ENCODE results near the gene FASTKD1. TPM values are rescaled to one million over a fixed set of nuclear protein-coding genes. Genes with fewer than 3 reads are reported as not detected.

Gene FASTKD1
- total RNA-seq, 1 experiment from 2014 or later, result 21.1 TPM

DNA sequence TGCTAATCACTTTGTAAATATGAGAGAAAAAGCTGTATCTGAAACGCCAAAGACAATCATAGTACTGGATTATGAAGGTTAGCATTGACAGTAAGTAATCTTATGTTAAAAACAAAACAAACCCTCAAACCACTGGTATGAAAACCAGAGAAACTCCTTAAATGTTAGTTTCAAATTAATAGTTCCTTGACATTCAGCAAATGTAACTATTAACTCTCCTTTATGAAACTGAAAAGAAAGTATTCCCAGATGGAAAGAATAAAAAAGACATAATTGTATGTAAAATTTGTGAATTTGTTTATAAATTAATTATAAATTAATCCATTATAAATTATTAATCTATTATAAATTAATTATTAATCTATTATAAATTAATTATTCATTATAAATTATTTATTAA, 12.3 kb downstream of the FASTKD1 start:
- H3K79me2 ChIP-seq (ENCODE audit: low read length), result no peaks in the 10 kb centered on the region
- ATAC-seq (no peak), DNase-seq (no peak)
- no peak overlapping the region for H3K4me3 ChIP-seq (ENCODE audit: low read length)
- no peak overlapping the region for H2AFZ ChIP-seq (ENCODE audit: low read length)
- peaks cover 3% of the 10 kb centered on the region; the same call in 1 of the 2 replicates for H3K36me3 ChIP-seq (ENCODE audit: low read depth, low read length)
- H3K27me3 ChIP-seq (ENCODE audit: low read length), result no peaks in the 10 kb centered on the region
- no peaks in the 10 kb centered on the region for H3K9me2 ChIP-seq (replicated peaks; ENCODE audit: low read length)
- no peaks in the 10 kb centered on the region for H3K4me1 ChIP-seq (ENCODE audit: insufficient read depth, low read length)
- no peak for TF ChIP-seq EZH2 (IDR thresholded peaks at IDR 0.05; ENCODE audit: low read length, unreplicated experiment)
- TF ChIP-seq, protein P1, sequence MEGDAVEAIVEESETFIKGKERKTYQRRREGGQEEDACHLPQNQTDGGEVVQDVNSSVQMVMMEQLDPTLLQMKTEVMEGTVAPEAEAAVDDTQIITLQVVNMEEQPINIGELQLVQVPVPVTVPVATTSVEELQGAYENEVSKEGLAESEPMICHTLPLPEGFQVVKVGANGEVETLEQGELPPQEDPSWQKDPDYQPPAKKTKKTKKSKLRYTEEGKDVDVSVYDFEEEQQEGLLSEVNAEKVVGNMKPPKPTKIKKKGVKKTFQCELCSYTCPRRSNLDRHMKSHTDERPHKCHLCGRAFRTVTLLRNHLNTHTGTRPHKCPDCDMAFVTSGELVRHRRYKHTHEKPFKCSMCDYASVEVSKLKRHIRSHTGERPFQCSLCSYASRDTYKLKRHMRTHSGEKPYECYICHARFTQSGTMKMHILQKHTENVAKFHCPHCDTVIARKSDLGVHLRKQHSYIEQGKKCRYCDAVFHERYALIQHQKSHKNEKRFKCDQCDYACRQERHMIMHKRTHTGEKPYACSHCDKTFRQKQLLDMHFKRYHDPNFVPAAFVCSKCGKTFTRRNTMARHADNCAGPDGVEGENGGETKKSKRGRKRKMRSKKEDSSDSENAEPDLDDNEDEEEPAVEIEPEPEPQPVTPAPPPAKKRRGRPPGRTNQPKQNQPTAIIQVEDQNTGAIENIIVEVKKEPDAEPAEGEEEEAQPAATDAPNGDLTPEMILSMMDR (conservative IDR thresholded peaks at IDR 0.05; ENCODE audit: low read depth, low read length), result no peak
- TF ChIP-seq EZH2phosphoT487 (IDR thresholded peaks at IDR 0.05; ENCODE audit: borderline replicate concordance, low read length), result no peak
- H3F3A ChIP-seq (ENCODE audit: low read length, unreplicated experiment), result no peaks in the 10 kb centered on the region
- H3K9me3 ChIP-seq (ENCODE audit: low read length), result no peaks in the 10 kb centered on the region
- no TSS peak for BruUV-seq (replicated peaks)
- POLR2A ChIA-PET (ENCODE audit: unreplicated experiment), result no interaction called here
- H3K4me2 ChIP-seq (ENCODE audit: low read length), result no peak overlapping the region
- H4K20me1 ChIP-seq (ENCODE audit: low read length), result no peaks in the 10 kb centered on the region
- no peak overlapping the region for H3K27ac ChIP-seq (ENCODE audit: low read length)
- H3K9ac ChIP-seq (ENCODE audit: low read length), result no peak overlapping the region
- CTCF ChIA-PET, result no interaction called here
- intact Hi-C loops (cut with micrococcal nuclease), result no loop called here

DNA sequence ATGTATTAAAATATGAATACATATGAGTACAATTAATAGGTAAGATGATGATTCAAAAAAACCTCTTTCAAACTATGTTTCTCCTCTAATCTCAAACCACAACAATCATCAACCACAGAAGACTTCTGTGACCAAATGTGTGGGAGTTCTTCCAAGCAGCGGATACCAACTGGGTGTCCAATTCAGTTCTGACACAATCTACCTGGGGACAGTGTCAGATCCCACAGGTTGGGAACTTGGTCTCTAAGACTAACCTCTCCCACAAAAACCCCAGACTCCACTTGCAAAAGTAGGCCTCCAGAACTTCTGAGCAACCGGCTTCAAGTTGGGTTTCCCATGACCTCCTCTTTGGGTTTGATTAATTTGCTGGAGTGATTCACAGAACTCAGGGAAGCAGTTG, 26.9 kb downstream of the FASTKD1 start:
- no peaks in the 10 kb centered on the region for H3K9me2 ChIP-seq (replicated peaks; ENCODE audit: low read length)
- H3K9ac ChIP-seq (ENCODE audit: low read length), result no peak overlapping the region
- peaks cover 2% of the 10 kb centered on the region; the same call in 1 of the 2 replicates for H3K36me3 ChIP-seq (ENCODE audit: low read depth, low read length)
- H3F3A ChIP-seq (ENCODE audit: low read length, unreplicated experiment), result no peaks in the 10 kb centered on the region
- no TSS peak for BruUV-seq (replicated peaks)
- H2AFZ ChIP-seq (ENCODE audit: low read length), result no peak overlapping the region
- POLR2A ChIA-PET (ENCODE audit: unreplicated experiment), result no interaction called here
- CTCF ChIA-PET, result no interaction called here
- H3K9me3 ChIP-seq (ENCODE audit: low read length), result no peaks in the 10 kb centered on the region
- no peak overlapping the region for H3K4me3 ChIP-seq (ENCODE audit: low read length)
- H4K20me1 ChIP-seq (ENCODE audit: low read length), result no peaks in the 10 kb centered on the region
- H3K4me2 ChIP-seq (ENCODE audit: low read length), result no peak overlapping the region
- no peaks in the 10 kb centered on the region for H3K79me2 ChIP-seq (ENCODE audit: low read length)
- H3K27ac ChIP-seq (ENCODE audit: low read length), result no peak overlapping the region
- H3K4me1 ChIP-seq (ENCODE audit: insufficient read depth, low read length), result no peaks in the 10 kb centered on the region
- TF ChIP-seq, protein P1 (conservative IDR thresholded peaks at IDR 0.05; ENCODE audit: low read depth, low read length), result no peak
- TF ChIP-seq EZH2 (IDR thresholded peaks at IDR 0.05; ENCODE audit: low read length, unreplicated experiment), result no peak
- TF ChIP-seq EZH2phosphoT487 (IDR thresholded peaks at IDR 0.05; ENCODE audit: borderline replicate concordance, low read length), result no peak
- intact Hi-C loops (cut with micrococcal nuclease), result no loop called here
- DNase-seq (no peak), ATAC-seq (no peak)
- H3K27me3 ChIP-seq (ENCODE audit: low read length), result no peaks in the 10 kb centered on the region

DNA sequence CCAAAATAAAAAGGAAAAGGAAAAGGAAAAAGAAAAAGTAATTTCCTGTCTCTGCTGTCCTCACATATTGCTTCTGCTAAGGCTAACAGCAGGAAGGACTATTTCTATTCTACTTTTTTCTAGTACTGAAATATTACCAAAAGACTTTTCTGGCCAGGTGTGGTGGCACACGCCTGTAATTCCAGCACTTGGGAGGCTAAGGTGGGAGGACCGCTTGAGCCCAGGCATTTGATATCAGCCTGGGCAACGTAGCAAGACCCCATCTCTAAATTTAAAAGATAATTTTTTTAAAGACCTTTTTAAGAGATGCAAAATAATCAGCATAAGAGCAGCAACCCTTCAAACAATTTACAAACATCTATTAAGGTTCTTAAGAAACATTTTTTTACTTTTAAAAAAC, 31.2 kb downstream of the FASTKD1 start:
- H3K27ac ChIP-seq (ENCODE audit: low read length), result no peak overlapping the region
- no peak overlapping the region for H3K9ac ChIP-seq (ENCODE audit: low read length)
- no peaks in the 10 kb centered on the region for H4K20me1 ChIP-seq (ENCODE audit: low read length)
- H3K27me3 ChIP-seq (ENCODE audit: low read length), result no peaks in the 10 kb centered on the region
- no peaks in the 10 kb centered on the region for H3K79me2 ChIP-seq (ENCODE audit: low read length)
- CTCF ChIA-PET, result no interaction called here
- H3K9me2 ChIP-seq (replicated peaks; ENCODE audit: low read length), result no peaks in the 10 kb centered on the region
- no peak for ATAC-seq
- no peaks in the 10 kb centered on the region for H3K4me1 ChIP-seq (ENCODE audit: insufficient read depth, low read length)
- no peak for TF ChIP-seq EZH2 (IDR thresholded peaks at IDR 0.05; ENCODE audit: low read length, unreplicated experiment)
- no peak for TF ChIP-seq EZH2phosphoT487 (IDR thresholded peaks at IDR 0.05; ENCODE audit: borderline replicate concordance, low read length)
- TF ChIP-seq, protein P1 (conservative IDR thresholded peaks at IDR 0.05; ENCODE audit: low read depth, low read length), result no peak
- intact Hi-C loops (cut with micrococcal nuclease), result no loop called here
- H2AFZ ChIP-seq (ENCODE audit: low read length), result no peak overlapping the region
- no peak overlapping the region for H3K4me2 ChIP-seq (ENCODE audit: low read length)
- H3K36me3 ChIP-seq (ENCODE audit: low read depth, low read length), result peaks cover 3% of the 10 kb centered on the region; the same call in 1 of the 2 replicates
- DNase-seq, result no peak
- POLR2A ChIA-PET (ENCODE audit: unreplicated experiment), result no interaction called here
- BruUV-seq (replicated peaks), result no TSS peak
- H3K4me3 ChIP-seq (ENCODE audit: low read length), result no peak overlapping the region
- no peaks in the 10 kb centered on the region for H3K9me3 ChIP-seq (ENCODE audit: low read length)
- H3F3A ChIP-seq (ENCODE audit: low read length, unreplicated experiment), result no peaks in the 10 kb centered on the region

All from PC-3 (cell line).